Activated naive CD8-positive, alpha-beta T cell treated with anti-CD3 and anti-CD28 coated beads for 36 hours (primary cell): Measurements from ENCODE around the gene MCEMP1. TPM values are rescaled to one million over a fixed set of nuclear protein-coding genes. Genes with fewer than 3 reads are reported as not detected.
A peak's percentile ranks its signal among the peaks of the same experiment; 100 is the strongest.

Experiments used
- DNase-seq: peaks from one replicate; pipeline ENCODE4 v3.0.0; 2021
- H3K27ac Mint-ChIP-seq: one replicate; pipeline ENCODE4 v1.8.0; 2022; ENCODE audit warnings: mild to moderate bottlenecking, moderate library complexity, mixed read lengths
- H3K27me3 Mint-ChIP-seq: one replicate; pipeline ENCODE4 v1.8.0; 2022; ENCODE audit warnings: mild to moderate bottlenecking, mixed read lengths
- H3K36me3 Mint-ChIP-seq: one replicate; pipeline ENCODE4 v1.8.0; 2021; ENCODE audit warnings: mild to moderate bottlenecking, mixed read lengths
- H3K4me1 Mint-ChIP-seq: one replicate; pipeline ENCODE4 v1.8.0; 2021; ENCODE audit warnings: mixed read lengths
- H3K4me3 Mint-ChIP-seq: one replicate; pipeline ENCODE4 v1.8.0; 2022; ENCODE audit warnings: mild to moderate bottlenecking, moderate library complexity, mixed read lengths
- H3K9me3 Mint-ChIP-seq: one replicate; pipeline ENCODE4 v1.8.0; 2022; ENCODE audit warnings: mixed read lengths
- total RNA-seq, 2 experiments: library from RNA; stranded (reverse); gene quantifications; one replicate each; pipeline ENCODE4 v1.2.3, GENCODE V29; 2021

The MCEMP1 gene
- total RNA-seq, 2 experiments from 2014 or later: not detected

DNA sequence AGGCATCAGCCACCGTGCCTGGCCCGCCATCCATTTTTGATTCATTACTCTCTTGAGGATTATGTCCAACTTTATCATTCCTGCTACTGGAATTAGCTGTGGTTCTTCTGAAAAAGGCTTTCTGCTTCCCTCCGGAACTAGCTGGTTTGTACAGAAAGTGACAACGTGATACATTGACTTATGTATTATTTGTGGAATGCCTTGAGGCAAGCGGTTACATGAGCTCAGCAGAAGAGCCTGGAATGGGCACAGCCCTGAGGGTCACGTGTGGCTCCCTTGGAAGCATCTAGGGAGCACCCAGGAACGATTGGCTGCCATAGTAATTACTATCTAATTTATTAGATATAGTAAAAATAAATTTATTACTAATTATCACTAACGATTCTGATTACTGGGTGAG, 22.5 kb upstream of the MCEMP1 start:
- H3K4me3 Mint-ChIP-seq: no peak overlapping the region
- H3K36me3 Mint-ChIP-seq: no peaks in the 10 kb centered on the region
- peaks cover 6% of the 10 kb centered on the region for H3K27me3 Mint-ChIP-seq
- no peaks in the 10 kb centered on the region for H3K9me3 Mint-ChIP-seq
- H3K27ac Mint-ChIP-seq: no peak overlapping the region
- peaks cover 33% of the 10 kb centered on the region for H3K4me1 Mint-ChIP-seq
- DNase-seq: no peak

- DNase-seq: no peak
- no peaks in the 10 kb centered on the region for H3K36me3 Mint-ChIP-seq
- H3K4me1 Mint-ChIP-seq: peaks cover 33% of the 10 kb centered on the region
- no peak overlapping the region for H3K27ac Mint-ChIP-seq
- no peaks in the 10 kb centered on the region for H3K9me3 Mint-ChIP-seq
- H3K4me3 Mint-ChIP-seq: no peak overlapping the region
- H3K27me3 Mint-ChIP-seq: peaks cover 6% of the 10 kb centered on the region
Measured at GRCh38 chr19:7655581-7655980, 21.3 kb upstream of the MCEMP1 start.

DNA sequence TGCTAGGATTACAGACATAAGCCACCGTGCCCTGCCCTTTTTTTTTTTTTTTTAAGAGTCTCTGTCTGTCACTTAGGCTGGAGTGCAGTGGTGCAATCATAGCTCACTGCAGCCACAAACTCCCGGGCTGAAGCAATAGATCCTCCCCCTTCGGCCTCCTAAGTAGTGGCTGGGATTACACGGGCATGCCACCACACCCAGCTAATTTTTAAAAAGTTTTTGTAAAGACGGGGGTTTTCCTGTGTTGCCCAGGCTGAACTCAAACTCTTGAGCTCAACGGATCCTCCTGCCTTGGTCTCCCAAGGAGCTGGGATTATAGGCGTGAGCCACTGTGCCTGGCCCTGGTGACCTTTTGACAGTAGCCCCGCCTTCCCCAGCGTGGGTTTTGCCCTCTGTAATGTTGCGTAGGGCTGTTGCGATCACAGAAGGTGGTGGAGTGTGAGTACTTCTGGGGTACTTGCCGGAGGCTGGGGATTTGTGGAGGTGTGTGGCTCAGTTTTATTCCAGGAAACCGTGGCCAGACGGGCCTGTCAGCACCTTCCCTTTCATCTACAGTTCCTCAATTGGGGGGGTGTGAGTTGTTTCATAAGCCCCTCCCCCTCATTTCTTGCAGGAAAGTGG, 19.6 kb upstream of the MCEMP1 start:
- DNase-seq: peak; percentile 76
- Mint-ChIP-seq H3K4me1 (peaks cover 30% of the 10 kb centered on the region), H3K9me3 (no peaks in the 10 kb centered on the region), H3K27me3 (peaks cover 2% of the 10 kb centered on the region), H3K36me3 (no peaks in the 10 kb centered on the region), H3K27ac (peak overlapping the region; percentile 87), H3K4me3 (peak overlapping the region; percentile 1)

DNA sequence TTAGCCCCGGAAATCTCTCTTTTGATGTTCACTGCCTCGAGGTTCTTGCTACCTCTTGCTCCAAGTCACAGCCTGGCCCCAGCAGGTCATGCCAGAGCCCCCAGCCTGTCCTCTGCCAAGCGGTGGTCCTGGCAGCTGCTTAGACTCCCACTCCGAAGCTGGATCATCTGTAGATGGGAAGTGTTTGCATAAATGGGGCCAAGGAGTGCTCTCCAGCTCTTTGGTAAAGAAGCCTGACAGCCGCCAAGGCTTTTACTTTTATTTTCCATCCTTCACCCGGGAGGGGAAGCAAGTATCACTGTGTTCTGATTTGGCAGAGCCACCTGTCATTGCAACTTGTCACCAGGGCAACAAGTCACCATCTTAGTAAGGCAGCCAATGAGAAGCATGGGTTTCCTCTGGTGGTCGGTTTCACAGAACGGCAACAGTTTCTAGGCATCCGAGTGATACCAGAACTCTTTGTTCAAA, 18.6 kb upstream of the MCEMP1 start:
- Mint-ChIP-seq H3K4me1 (peaks cover 24% of the 10 kb centered on the region), H3K36me3 (no peaks in the 10 kb centered on the region), H3K9me3 (no peaks in the 10 kb centered on the region), H3K4me3 (peak overlapping the region; percentile 77), H3K27ac (peak overlapping the region; percentile 87), H3K27me3 (no peaks in the 10 kb centered on the region)
- peak; percentile 69 for DNase-seq

GRCh38 chr19:7661744-7662538, 14.9 kb upstream of the MCEMP1 start:
- DNase-seq: no peak
- no peak overlapping the region for H3K4me3 Mint-ChIP-seq
- peaks cover 16% of the 10 kb centered on the region for H3K4me1 Mint-ChIP-seq
- no peak overlapping the region for H3K27ac Mint-ChIP-seq
- no peaks in the 10 kb centered on the region for H3K36me3 Mint-ChIP-seq
- no peaks in the 10 kb centered on the region for H3K9me3 Mint-ChIP-seq
- H3K27me3 Mint-ChIP-seq: no peaks in the 10 kb centered on the region

DNA sequence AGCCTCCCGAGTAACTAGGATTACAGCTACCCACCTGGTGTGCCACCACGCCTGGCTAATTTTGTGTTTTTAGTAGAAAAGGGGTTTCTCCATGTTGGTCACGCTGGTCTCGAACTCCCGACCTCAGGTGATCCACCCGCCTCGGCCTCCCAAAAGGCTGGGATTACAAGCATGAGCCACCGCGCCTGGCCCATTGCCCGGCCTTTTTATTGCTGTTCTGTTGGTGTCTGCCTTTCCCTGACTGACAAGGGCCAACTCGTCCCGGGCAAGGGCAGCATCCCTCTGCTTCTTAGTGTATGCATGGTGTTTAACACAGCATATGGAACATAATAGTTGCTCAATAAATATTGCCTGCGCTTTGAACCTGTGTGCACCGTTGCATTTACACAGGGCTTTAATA, 14.2 kb upstream of the MCEMP1 start:
- Mint-ChIP-seq H3K4me3 (no peak overlapping the region), H3K4me1 (peaks cover 9% of the 10 kb centered on the region), H3K9me3 (no peaks in the 10 kb centered on the region), H3K27ac (no peak overlapping the region), H3K27me3 (no peaks in the 10 kb centered on the region), H3K36me3 (no peaks in the 10 kb centered on the region)
- no peak for DNase-seq

DNA sequence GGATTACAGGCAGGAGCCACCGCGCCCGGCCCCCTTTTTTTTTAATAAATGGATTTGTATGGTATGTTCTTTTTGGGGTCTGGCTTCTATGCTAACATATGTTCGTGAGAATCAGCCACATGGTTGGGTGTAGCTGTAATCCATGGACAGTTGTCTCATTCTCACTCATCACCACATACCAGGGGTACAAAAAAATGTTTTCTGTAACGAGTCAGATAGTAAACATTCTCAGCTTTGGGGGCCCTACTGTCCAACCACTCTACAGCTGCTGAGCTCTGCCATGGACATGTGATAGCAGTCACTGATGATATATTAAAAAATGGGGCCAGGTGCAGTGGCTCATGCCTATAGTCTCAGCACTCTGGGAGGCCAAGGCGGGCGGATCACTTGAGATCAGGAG, 13.2 kb upstream of the MCEMP1 start:
- no peak for DNase-seq
- no peak overlapping the region for H3K4me3 Mint-ChIP-seq
- H3K4me1 Mint-ChIP-seq: no peaks in the 10 kb centered on the region
- H3K27ac Mint-ChIP-seq: no peak overlapping the region
- no peaks in the 10 kb centered on the region for H3K9me3 Mint-ChIP-seq
- H3K36me3 Mint-ChIP-seq: no peaks in the 10 kb centered on the region
- H3K27me3 Mint-ChIP-seq: peaks cover 5% of the 10 kb centered on the region

- peaks cover 5% of the 10 kb centered on the region for H3K4me1 Mint-ChIP-seq
- no peak overlapping the region for H3K27ac Mint-ChIP-seq
- H3K4me3 Mint-ChIP-seq: no peak overlapping the region
- no peak for DNase-seq
- no peaks in the 10 kb centered on the region for H3K9me3 Mint-ChIP-seq
- no peaks in the 10 kb centered on the region for H3K36me3 Mint-ChIP-seq
- peaks cover 11% of the 10 kb centered on the region for H3K27me3 Mint-ChIP-seq
Measured at GRCh38 chr19:7665076-7665475, 11.8 kb upstream of the MCEMP1 start.

DNA sequence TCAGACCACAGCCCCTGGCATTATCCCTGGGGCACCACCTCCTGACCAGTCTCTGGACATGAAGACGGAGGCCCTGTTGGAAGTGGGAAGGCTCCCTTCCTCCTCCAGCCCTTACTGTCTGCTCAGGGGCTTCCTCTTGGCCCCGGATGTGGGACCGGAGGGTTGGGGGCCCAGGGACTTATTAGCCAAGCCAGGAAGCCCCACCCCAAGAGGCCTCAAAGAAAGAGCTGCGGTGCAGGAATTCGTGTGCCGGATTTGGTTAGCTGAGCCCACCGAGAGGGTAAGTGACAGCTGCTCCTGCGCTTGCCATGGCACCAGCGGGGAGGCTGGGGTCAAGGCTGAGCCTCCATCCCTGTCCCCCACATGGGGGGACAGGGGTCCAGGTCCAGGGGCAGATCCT, 8.0 kb upstream of the MCEMP1 start, which contains the start of gene RETN:
Gene RETN (plus strand): TSS at position 208 of the 400 bp plus-strand sequence. CDS start 278 bp downstream, outside the sequence.
- H3K36me3 Mint-ChIP-seq: no peaks in the 10 kb centered on the region
- H3K27ac Mint-ChIP-seq: no peak within 1 kb of the TSS
- H3K4me3 Mint-ChIP-seq: peak within 1 kb of the TSS; percentile 15
- peaks cover 35% of the 10 kb centered on the region for H3K27me3 Mint-ChIP-seq
- peaks cover 12% of the 10 kb centered on the region for H3K4me1 Mint-ChIP-seq
- DNase-seq: no peak
- no peaks in the 10 kb centered on the region for H3K9me3 Mint-ChIP-seq

DNA sequence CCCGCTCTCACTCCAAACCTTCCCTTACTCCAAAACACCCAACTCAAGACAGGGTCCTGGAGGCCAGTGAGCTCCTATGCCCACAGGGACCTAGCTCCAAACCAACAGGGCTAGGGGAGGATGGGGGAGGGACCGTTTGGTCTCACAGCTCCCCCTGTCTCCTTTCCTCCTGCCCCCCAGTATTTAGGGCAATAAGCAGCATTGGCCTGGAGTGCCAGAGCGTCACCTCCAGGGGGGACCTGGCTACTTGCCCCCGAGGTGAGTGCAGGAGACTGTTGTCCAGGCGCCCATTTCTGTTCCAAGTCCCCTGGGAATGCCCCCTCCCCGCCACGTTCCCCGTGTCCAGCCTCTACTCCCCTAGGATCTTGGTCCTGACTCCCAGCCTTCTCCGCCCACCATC, 7.2 kb upstream of the MCEMP1 start:
- peak overlapping the region; percentile 15 for H3K4me3 Mint-ChIP-seq
- peaks cover 2% of the 10 kb centered on the region for H3K9me3 Mint-ChIP-seq
- no peaks in the 10 kb centered on the region for H3K36me3 Mint-ChIP-seq
- H3K27me3 Mint-ChIP-seq: peaks cover 43% of the 10 kb centered on the region
- no peak for DNase-seq
- no peak overlapping the region for H3K27ac Mint-ChIP-seq
- H3K4me1 Mint-ChIP-seq: peaks cover 14% of the 10 kb centered on the region

GRCh38 chr19:7670150-7670783, 6.6 kb upstream of the MCEMP1 start:
- peak overlapping the region; percentile 69 for H3K4me3 Mint-ChIP-seq
- H3K36me3 Mint-ChIP-seq: no peaks in the 10 kb centered on the region
- peaks cover 45% of the 10 kb centered on the region for H3K27me3 Mint-ChIP-seq
- peaks cover 2% of the 10 kb centered on the region for H3K9me3 Mint-ChIP-seq
- no peak overlapping the region for H3K27ac Mint-ChIP-seq
- DNase-seq: peak; percentile 54
- H3K4me1 Mint-ChIP-seq: peaks cover 14% of the 10 kb centered on the region

GRCh38 chr19:7670790-7671189, 6.1 kb upstream of the MCEMP1 start:
- Mint-ChIP-seq H3K4me3 (peak overlapping the region; percentile 69), H3K27ac (no peak overlapping the region), H3K36me3 (no peaks in the 10 kb centered on the region), H3K9me3 (peaks cover 2% of the 10 kb centered on the region), H3K27me3 (peaks cover 48% of the 10 kb centered on the region), H3K4me1 (peaks cover 15% of the 10 kb centered on the region)
- DNase-seq: no peak

- H3K9me3 Mint-ChIP-seq: peaks cover 2% of the 10 kb centered on the region
- peaks cover 65% of the 10 kb centered on the region for H3K27me3 Mint-ChIP-seq
- H3K4me3 Mint-ChIP-seq: no peak overlapping the region
- peaks cover 31% of the 10 kb centered on the region for H3K4me1 Mint-ChIP-seq
- no peak for DNase-seq
- H3K36me3 Mint-ChIP-seq: no peaks in the 10 kb centered on the region
- H3K27ac Mint-ChIP-seq: no peak overlapping the region
Measured at GRCh38 chr19:7672522-7672921, 4.4 kb upstream of the MCEMP1 start.

DNA sequence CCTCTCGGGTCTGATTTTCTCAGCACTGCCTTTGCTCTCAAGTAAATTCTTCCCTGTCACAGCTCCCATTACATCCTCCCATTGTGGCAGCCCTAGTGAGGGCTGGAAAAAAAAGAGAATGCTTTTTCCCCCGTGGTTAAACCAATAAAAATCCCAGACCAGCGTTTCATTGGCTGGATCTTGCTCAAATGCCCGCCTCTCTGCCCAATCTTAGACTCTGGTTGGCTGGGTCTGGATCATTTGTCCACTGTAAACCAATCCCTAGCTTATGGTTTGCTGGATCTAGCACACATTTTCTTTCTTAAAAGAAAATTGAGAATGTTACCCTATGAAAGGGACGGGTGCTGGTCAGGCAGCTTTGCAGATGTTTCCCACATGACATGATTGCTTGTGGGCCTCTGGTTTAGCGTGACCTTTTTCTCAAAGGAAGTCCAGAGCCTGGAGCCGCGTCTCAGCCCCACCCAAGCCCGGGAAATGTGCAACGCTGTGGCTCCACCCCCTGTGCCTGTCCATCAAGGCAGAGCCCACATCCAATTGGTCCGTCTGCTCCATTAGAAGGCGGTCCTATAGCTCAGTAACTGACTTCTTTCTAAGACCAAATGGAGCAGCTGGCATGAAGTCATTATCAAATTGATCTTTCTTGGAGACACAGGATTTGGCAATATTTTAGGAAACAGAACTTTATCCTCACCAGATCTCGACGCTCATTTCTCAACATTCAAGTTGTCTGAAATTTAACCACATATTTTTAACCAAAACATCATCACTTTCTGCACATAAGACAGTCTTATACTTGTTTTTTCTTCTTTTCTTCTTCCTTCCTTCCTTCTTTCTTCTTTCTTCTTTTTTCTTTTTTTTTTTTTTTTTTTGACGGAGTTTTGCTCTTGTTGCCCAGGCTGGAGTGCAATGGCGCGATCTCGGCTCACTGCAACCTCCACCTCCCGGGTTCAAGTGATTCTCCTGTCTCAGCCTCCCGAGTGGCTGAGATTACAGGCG, 2.6 kb upstream of the MCEMP1 start:
- no peak overlapping the region for H3K27ac Mint-ChIP-seq
- H3K4me3 Mint-ChIP-seq: no peak overlapping the region
- peaks cover 65% of the 10 kb centered on the region for H3K27me3 Mint-ChIP-seq
- H3K9me3 Mint-ChIP-seq: peaks cover 2% of the 10 kb centered on the region
- no peaks in the 10 kb centered on the region for H3K36me3 Mint-ChIP-seq
- peaks cover 43% of the 10 kb centered on the region for H3K4me1 Mint-ChIP-seq
- peak; percentile 40 for DNase-seq
